HEK293 (cell line): Measurements from ENCODE around the gene CHD5.

ENCODE experiments used
- FEZF1 ChIP-seq: fragments of 450-650 bp; formaldehyde crosslinking; IDR thresholded peaks from 2 replicates; pipeline ENCODE4 v1.5.1; 2016; ENCODE audit warnings: missing biosample characterization, missing genetic modification characterization
- HOXD13 ChIP-seq: sonication (generic); formaldehyde crosslinking; IDR thresholded peaks from 2 replicates; pipeline ENCODE4 v1.8.0; 2022; ENCODE audit warnings: missing genetic modification reagents, borderline replicate concordance
- KLF1 ChIP-seq: fragments of 450-650 bp; formaldehyde crosslinking; IDR thresholded peaks from 2 replicates; pipeline ENCODE4 v1.5.1; 2016; ENCODE audit warnings: missing biosample characterization, missing genetic modification characterization
- KLF16 ChIP-seq: fragments of 450-650 bp; formaldehyde crosslinking; IDR thresholded peaks from 2 replicates; pipeline ENCODE4 v1.5.1; 2017; ENCODE audit warnings: missing biosample characterization, missing genetic modification characterization
- KLF9 ChIP-seq: fragments of 450-650 bp; formaldehyde crosslinking; IDR thresholded peaks from 2 replicates; pipeline ENCODE4 v1.5.1; 2016; ENCODE audit warnings: missing biosample characterization, missing genetic modification characterization, low read depth
- MYNN ChIP-seq: fragments of 450-650 bp; formaldehyde crosslinking; IDR thresholded peaks from 2 replicates; pipeline ENCODE4 v1.5.1; 2016; ENCODE audit warnings: missing biosample characterization, missing genetic modification characterization, borderline replicate concordance
- SCRT2 ChIP-seq: fragments of 450-650 bp; formaldehyde crosslinking; IDR thresholded peaks from 2 replicates; pipeline ENCODE4 v1.5.1; 2016; ENCODE audit warnings: missing biosample characterization, missing genetic modification characterization
- ZBTB10 ChIP-seq: fragments of 450-650 bp; formaldehyde crosslinking; IDR thresholded peaks from 2 replicates; pipeline ENCODE4 v1.5.1; 2016; ENCODE audit warnings: missing biosample characterization, missing genetic modification characterization
- ZBTB44 ChIP-seq: fragments of 450-650 bp; IDR thresholded peaks from 2 replicates; pipeline ENCODE4 v1.5.1; 2018; ENCODE audit warnings: missing biosample characterization, mild to moderate bottlenecking, missing genetic modification characterization
- ZNF292 ChIP-seq: fragments of 450-650 bp; formaldehyde crosslinking; IDR thresholded peaks from 2 replicates; pipeline ENCODE4 v1.5.1; 2016; ENCODE audit warnings: low read depth, missing biosample characterization, missing genetic modification characterization, borderline replicate concordance
- ZNF311 ChIP-seq: fragments of 450-650 bp; formaldehyde crosslinking; IDR thresholded peaks from 2 replicates; pipeline ENCODE4 v1.5.1; 2017; ENCODE audit warnings: missing biosample characterization, missing genetic modification characterization, borderline replicate concordance
- ZNF366 ChIP-seq: fragments of 450-650 bp; formaldehyde crosslinking; conservative IDR thresholded peaks from 2 replicates; pipeline ENCODE4 v1.5.1; 2016; ENCODE audit warnings: missing biosample characterization, missing genetic modification characterization
- ZNF37A ChIP-seq: fragments of 450-650 bp; IDR thresholded peaks from 2 replicates; pipeline ENCODE4 v1.5.1; 2018; ENCODE audit warnings: missing biosample characterization, missing genetic modification characterization
- ZNF404 ChIP-seq: fragments of 450-650 bp; formaldehyde crosslinking; IDR thresholded peaks from 2 replicates; pipeline ENCODE4 v1.5.1; 2017; ENCODE audit warnings: missing biosample characterization, missing genetic modification characterization
- ZNF416 ChIP-seq: fragments of 450-650 bp; formaldehyde crosslinking; IDR thresholded peaks from 2 replicates; pipeline ENCODE4 v1.5.1; 2016; ENCODE audit warnings: missing biosample characterization, missing genetic modification characterization
- ZNF48 ChIP-seq: fragments of 450-650 bp; formaldehyde crosslinking; IDR thresholded peaks from 2 replicates; pipeline ENCODE4 v1.5.1; 2016; ENCODE audit warnings: missing biosample characterization, missing genetic modification characterization
- ZNF513 ChIP-seq: fragments of 450-650 bp; IDR thresholded peaks from 2 replicates; pipeline ENCODE4 v1.5.1; 2018; ENCODE audit warnings: missing biosample characterization, missing genetic modification characterization
- ZNF585B ChIP-seq: fragments of 450-650 bp; formaldehyde crosslinking; IDR thresholded peaks from 2 replicates; pipeline ENCODE4 v1.5.1; 2016; ENCODE audit warnings: missing biosample characterization, missing genetic modification characterization
- ZNF600 ChIP-seq: fragments of 450-650 bp; formaldehyde crosslinking; IDR thresholded peaks from 2 replicates; pipeline ENCODE4 v1.5.1; 2016; ENCODE audit warnings: missing biosample characterization, missing genetic modification characterization
- ZNF629 ChIP-seq: fragments of 450-650 bp; formaldehyde crosslinking; IDR thresholded peaks from 2 replicates; pipeline ENCODE4 v1.5.1; 2017; ENCODE audit warnings: missing biosample characterization, missing genetic modification characterization
- ZNF654 ChIP-seq: fragments of 450-650 bp; formaldehyde crosslinking; IDR thresholded peaks from 2 replicates; pipeline ENCODE4 v1.5.1; 2016; ENCODE audit warnings: low read depth, missing biosample characterization, missing genetic modification characterization
- ZNF660 ChIP-seq: fragments of 450-650 bp; IDR thresholded peaks from 2 replicates; pipeline ENCODE4 v1.5.1; 2018; ENCODE audit warnings: missing biosample characterization, mild to moderate bottlenecking, missing genetic modification characterization
- ZSCAN30 ChIP-seq: fragments of 450-650 bp; IDR thresholded peaks from 2 replicates; pipeline ENCODE4 v1.5.1; 2018; ENCODE audit warnings: missing biosample characterization, mild to moderate bottlenecking, missing genetic modification characterization, moderate library complexity
- ZSCAN5A ChIP-seq: fragments of 450-650 bp; formaldehyde crosslinking; IDR thresholded peaks from 2 replicates; pipeline ENCODE4 v1.5.1; 2016; ENCODE audit warnings: missing biosample characterization, missing genetic modification characterization
- TF ChIP-seq, protein P1 (sequence below): fragments of 450-650 bp; formaldehyde crosslinking; IDR thresholded peaks from 2 replicates; pipeline ENCODE4 v1.5.1; 2016; ENCODE audit warnings: missing biosample characterization, missing genetic modification characterization
- TF ChIP-seq, protein P2 (sequence below): fragments of 450-650 bp; formaldehyde crosslinking; IDR thresholded peaks from 2 replicates; pipeline ENCODE4 v1.5.1; 2016; ENCODE audit warnings: missing biosample characterization, missing genetic modification characterization, borderline replicate concordance
- TF ChIP-seq, protein P3 (sequence below): fragments of 450-650 bp; formaldehyde crosslinking; IDR thresholded peaks from 2 replicates; pipeline ENCODE4 v1.5.1; 2016; ENCODE audit warnings: missing biosample characterization, missing genetic modification characterization

The CHD5 gene

GRCh38 chr1:6157528-6158174 lies 22.5 kb downstream of the CHD5 start (continued):
- TF ChIP-seq KLF16 = no peak
- TF ChIP-seq ZNF366 = peak; percentile 52; the same call in 1 of the 2 replicates
- TF ChIP-seq ZNF660 (tag by site-specific recombination) = no peak
- TF ChIP-seq HOXD13 = no peak
- no peak for TF ChIP-seq ZNF585B (tag by site-specific recombination)
- TF ChIP-seq ZNF416 (tag by site-specific recombination) = no peak
- no peak for TF ChIP-seq ZSCAN5A (tag by site-specific recombination)
- TF ChIP-seq, protein P1, sequence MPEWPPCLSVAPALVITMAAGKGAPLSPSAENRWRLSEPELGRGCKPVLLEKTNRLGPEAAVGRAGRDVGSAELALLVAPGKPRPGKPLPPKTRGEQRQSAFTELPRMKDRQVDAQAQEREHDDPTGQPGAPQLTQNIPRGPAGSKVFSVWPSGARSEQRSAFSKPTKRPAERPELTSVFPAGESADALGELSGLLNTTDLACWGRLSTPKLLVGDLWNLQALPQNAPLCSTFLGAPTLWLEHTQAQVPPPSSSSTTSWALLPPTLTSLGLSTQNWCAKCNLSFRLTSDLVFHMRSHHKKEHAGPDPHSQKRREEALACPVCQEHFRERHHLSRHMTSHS (tag by site-specific recombination) = no peak
- no peak for TF ChIP-seq ZNF513 (tag by site-specific recombination)
- no peak for TF ChIP-seq ZBTB44 (tag by site-specific recombination)
- no peak for TF ChIP-seq ZNF311
- TF ChIP-seq ZNF600 = peak; percentile 84
- TF ChIP-seq ZNF48 (tag by site-specific recombination) = no peak
- no peak for TF ChIP-seq ZNF654 (tag by site-specific recombination)
- TF ChIP-seq KLF9 (tag by site-specific recombination) = no peak
- TF ChIP-seq, protein P2, sequence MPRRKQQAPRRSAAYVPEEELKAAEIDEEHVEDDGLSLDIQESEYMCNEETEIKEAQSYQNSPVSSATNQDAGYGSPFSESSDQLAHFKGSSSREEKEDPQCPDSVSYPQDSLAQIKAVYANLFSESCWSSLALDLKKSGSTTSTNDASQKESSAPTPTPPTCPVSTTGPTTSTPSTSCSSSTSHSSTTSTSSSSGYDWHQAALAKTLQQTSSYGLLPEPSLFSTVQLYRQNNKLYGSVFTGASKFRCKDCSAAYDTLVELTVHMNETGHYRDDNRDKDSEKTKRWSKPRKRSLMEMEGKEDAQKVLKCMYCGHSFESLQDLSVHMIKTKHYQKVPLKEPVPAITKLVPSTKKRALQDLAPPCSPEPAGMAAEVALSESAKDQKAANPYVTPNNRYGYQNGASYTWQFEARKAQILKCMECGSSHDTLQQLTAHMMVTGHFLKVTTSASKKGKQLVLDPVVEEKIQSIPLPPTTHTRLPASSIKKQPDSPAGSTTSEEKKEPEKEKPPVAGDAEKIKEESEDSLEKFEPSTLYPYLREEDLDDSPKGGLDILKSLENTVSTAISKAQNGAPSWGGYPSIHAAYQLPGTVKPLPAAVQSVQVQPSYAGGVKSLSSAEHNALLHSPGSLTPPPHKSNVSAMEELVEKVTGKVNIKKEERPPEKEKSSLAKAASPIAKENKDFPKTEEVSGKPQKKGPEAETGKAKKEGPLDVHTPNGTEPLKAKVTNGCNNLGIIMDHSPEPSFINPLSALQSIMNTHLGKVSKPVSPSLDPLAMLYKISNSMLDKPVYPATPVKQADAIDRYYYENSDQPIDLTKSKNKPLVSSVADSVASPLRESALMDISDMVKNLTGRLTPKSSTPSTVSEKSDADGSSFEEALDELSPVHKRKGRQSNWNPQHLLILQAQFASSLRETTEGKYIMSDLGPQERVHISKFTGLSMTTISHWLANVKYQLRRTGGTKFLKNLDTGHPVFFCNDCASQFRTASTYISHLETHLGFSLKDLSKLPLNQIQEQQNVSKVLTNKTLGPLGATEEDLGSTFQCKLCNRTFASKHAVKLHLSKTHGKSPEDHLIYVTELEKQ (tag by site-specific recombination) = peak; percentile 70
- TF ChIP-seq ZBTB10 (tag by site-specific recombination) = 0 out of 2 replicates have a peak, but pooled peaks have one; percentile 32
- no peak for TF ChIP-seq ZNF37A (tag by site-specific recombination)
- TF ChIP-seq ZSCAN30 (tag by site-specific recombination) = no peak
- TF ChIP-seq, protein P3, sequence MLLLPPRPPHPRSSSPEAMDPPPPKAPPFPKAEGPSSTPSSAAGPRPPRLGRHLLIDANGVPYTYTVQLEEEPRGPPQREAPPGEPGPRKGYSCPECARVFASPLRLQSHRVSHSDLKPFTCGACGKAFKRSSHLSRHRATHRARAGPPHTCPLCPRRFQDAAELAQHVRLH (tag by site-specific recombination) = no peak
- TF ChIP-seq KLF1 = peak; percentile 34; the same call in 1 of the 2 replicates
- TF ChIP-seq ZNF629 (tag by site-specific recombination) = peak; percentile 68
- no peak for TF ChIP-seq ZNF292 (tag by site-specific recombination)
- TF ChIP-seq MYNN = no peak
- TF ChIP-seq ZNF404 (tag by site-specific recombination) = no peak
- TF ChIP-seq FEZF1 = no peak
- TF ChIP-seq SCRT2 (tag by site-specific recombination) = peak; percentile 88
